Cerebellar nuclear complex (tissue), 1 donor: ENCODE data around the gene MSH3.
"Not testable (repeated sequence)": the region's sequence is repeated elsewhere in the genome, so short reads cannot be mapped to it uniquely, and the experiment has no call there.

Experiments used
- DNase-seq, 2 experiments: peaks; one replicate each; lab custom pipeline; 2025; lab: John Stamatoyannopoulos, UW

Gene MSH3

GRCh38 chr5:80706835-80707447, 52.5 kb downstream of the MSH3 start:
- DNase-seq, result no peak

GRCh38 chr5:80707645-80708044, 53.2 kb downstream of the MSH3 start:
- no peak for DNase-seq

GRCh38 chr5:80711216-80711615, 56.8 kb downstream of the MSH3 start:
- no peak for DNase-seq

- no peak for DNase-seq
Observed at GRCh38 chr5:80711938-80712337, 57.5 kb downstream of the MSH3 start.

GRCh38 chr5:80712919-80713318, 58.5 kb downstream of the MSH3 start:
- no peak for DNase-seq

GRCh38 chr5:80713631-80714030, 59.2 kb downstream of the MSH3 start:
- no peak for DNase-seq

GRCh38 chr5:80714570-80715298, 60.3 kb downstream of the MSH3 start:
- DNase-seq, result no peak

- no peak for DNase-seq
Observed at GRCh38 chr5:80715887-80716286, 61.4 kb downstream of the MSH3 start.

GRCh38 chr5:80720181-80720580, 65.7 kb downstream of the MSH3 start:
- no peak for DNase-seq

- no peak for DNase-seq
Observed at GRCh38 chr5:80722916-80723315, 68.5 kb downstream of the MSH3 start.

GRCh38 chr5:80725446-80725845, 71.0 kb downstream of the MSH3 start:
- no peak for DNase-seq

- DNase-seq, result no peak
Observed at GRCh38 chr5:80736730-80737129, 82.3 kb downstream of the MSH3 start.

GRCh38 chr5:80738466-80738865, 84.0 kb downstream of the MSH3 start:
- no peak for DNase-seq

- DNase-seq, result no peak
Observed at GRCh38 chr5:80739057-80739456, 84.6 kb downstream of the MSH3 start.

- no peak for DNase-seq
Observed at GRCh38 chr5:80739496-80739895, 85.0 kb downstream of the MSH3 start.

GRCh38 chr5:80739898-80740297, 85.4 kb downstream of the MSH3 start:
- DNase-seq, result no peak

GRCh38 chr5:80740488-80740887, 86.0 kb downstream of the MSH3 start:
- not testable (repeated sequence) for DNase-seq

- no peak for DNase-seq
Observed at GRCh38 chr5:80740999-80741398, 86.5 kb downstream of the MSH3 start.

- DNase-seq, result no peak
Observed at GRCh38 chr5:80744149-80744548, 89.7 kb downstream of the MSH3 start.

GRCh38 chr5:80745490-80745889, 91.0 kb downstream of the MSH3 start:
- no peak for DNase-seq

- DNase-seq, result no peak
Observed at GRCh38 chr5:80747922-80748321, 93.5 kb downstream of the MSH3 start.

GRCh38 chr5:80752427-80752826, 98.0 kb downstream of the MSH3 start:
- DNase-seq, result no peak

- DNase-seq, result no peak
Observed at GRCh38 chr5:80753712-80754111, 99.3 kb downstream of the MSH3 start.

- no peak for DNase-seq
Observed at GRCh38 chr5:80754900-80755299, 100.4 kb downstream of the MSH3 start.
